HT1080 (cell line): ENCODE results near the gene AKAP5. TPM values are rescaled to one million over a fixed set of nuclear protein-coding genes. Genes with fewer than 3 reads are reported as not detected.

Source experiments
- DNase-seq: peaks from one replicate; pipeline ENCODE4 v3.0.0-alpha.2; 2015; ENCODE audit warnings: low read depth
- total RNA-seq: library from RNA; depleted of rRNA; stranded (reverse); fragments of >200 nt; shearing (Covaris generic); gene quantifications from 2 replicates; pipeline ENCODE4 v1.2.3, GENCODE V29; 2014

The AKAP5 gene
- total RNA-seq, 1 experiment from 2014 or later, result 1.1 TPM

- no peak for DNase-seq
These were observed 5.7 kb upstream of the AKAP5 start for GRCh38 chr14:64459405-64460136.

GRCh38 chr14:64461221-64461620 is 4.1 kb upstream of the AKAP5 start:
- no peak for DNase-seq

DNA sequence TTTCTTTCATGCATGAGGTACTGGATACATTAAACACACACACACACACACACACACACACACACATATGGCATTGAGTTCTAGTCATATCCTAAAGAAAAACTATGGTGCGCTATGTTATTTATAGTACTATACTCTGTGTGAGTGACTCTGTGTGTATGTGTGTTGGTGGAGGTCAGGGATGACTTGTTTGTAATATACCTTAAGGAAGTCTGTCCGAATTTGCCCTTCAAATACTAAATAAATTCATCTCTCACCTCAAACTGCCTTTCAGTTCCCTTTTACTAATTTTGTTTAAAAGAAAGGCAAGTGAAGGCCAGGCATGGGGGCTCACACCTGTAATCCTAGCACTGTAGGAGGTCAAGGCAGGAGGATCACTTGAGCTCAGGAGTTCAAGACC is 2.1 kb upstream of the AKAP5 start:
- DNase-seq, result no peak

GRCh38 chr14:64463873-64464272 is 1.4 kb upstream of the AKAP5 start:
- no peak for DNase-seq

DNA sequence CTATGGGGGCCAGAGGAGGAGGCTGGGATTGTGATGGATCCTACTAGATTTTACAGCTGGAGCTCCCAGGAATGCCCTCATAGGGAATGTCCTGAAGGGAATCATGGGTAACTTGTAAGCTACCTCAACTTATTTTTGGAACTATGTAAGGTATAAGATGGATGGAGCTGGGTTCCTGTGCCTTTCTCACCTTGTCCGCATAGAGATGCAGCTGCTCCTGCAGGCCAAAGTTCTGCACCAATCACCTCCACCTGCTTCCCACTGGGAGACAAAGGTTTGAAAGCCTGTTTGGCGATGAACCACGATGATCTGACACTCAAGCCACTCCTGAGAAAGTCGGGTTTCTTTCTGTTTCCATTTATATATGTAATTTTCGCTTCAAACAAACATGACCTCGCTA is 648 bp upstream of the AKAP5 start:
- DNase-seq, result no peak

GRCh38 chr14:64465831-64466554 is 694 bp downstream of the AKAP5 start:
- peak; percentile 26 for DNase-seq

DNA sequence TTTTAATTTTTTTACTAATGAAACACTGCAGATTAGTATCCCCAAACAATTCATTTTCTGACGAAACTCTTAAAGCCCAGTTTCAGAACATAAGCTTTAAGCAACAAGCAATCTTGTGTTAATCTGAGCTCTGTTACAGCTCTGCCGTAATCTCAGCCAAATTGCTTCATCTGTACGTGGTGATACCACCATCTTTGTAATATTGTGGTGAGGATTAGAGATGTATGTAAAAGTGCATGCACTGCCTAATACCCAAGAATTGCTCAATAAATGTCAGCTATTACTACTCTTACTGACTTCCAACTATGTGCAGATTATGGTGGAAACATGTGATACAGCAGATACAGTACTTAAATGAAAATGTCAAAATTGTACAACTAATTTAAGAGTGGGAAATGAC is 1.8 kb downstream of the AKAP5 start:
- no peak for DNase-seq

GRCh38 chr14:64467566-64467965 is 2.3 kb downstream of the AKAP5 start:
- no peak for DNase-seq

DNA sequence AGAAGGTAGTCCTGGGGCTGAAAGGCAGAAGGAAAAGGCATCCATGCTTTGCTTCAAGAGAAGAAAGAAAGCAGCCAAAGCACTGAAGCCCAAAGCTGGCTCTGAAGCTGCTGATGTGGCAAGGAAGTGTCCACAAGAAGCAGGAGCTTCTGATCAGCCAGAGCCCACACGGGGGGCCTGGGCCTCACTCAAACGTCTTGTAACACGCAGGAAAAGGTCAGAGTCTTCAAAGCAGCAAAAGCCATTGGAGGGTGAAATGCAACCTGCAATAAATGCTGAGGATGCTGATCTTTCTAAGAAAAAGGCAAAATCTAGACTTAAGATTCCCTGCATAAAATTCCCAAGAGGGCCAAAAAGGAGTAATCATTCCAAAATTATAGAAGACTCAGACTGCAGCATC is 3.2 kb downstream of the AKAP5 start:
- DNase-seq, result no peak

GRCh38 chr14:64474041-64474440 is 8.7 kb downstream of the AKAP5 start:
- no peak for DNase-seq

DNA sequence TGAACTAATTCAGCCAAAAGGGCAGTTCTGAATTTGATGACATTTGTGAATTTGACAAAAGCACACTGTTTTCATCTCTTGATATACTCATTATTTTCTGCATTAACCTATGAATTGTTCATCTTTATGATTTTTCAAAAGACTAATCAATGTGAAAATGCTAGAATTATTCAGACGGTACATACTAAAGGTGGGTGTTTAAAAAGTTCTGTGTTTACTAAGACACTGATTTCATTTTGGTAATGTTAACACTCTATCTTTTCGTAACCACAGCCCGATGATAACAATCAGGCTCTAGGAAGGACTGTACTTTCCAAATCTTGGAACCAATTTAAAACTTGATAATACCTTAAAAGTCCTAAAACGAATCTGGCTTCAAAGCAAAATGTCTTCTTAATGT is 9.4 kb downstream of the AKAP5 start:
- no peak for DNase-seq

GRCh38 chr14:64475585-64476273 is 10.4 kb downstream of the AKAP5 start:
- no peak for DNase-seq

DNA sequence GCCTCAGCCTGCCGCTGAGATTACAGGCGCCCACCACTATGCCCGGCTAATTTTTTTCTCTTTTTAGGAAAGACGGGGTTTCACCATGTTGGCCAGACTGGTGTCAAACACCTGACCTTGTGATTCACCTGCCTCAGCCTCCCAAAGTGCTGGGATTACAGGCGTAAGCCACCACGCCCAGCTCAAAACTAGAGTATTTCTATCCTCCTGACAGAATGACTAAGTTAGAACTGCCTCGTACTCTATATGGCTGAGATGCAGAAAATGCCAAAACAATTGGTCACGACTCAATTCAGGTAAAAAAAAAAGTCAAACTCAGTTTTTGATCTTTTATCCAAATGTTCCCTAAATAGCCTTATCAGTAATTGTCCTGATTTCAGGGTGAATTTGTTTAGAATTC is 11.1 kb downstream of the AKAP5 start:
- no peak for DNase-seq

- DNase-seq, result no peak
These were observed 13.4 kb downstream of the AKAP5 start for GRCh38 chr14:64478634-64479250.

DNA sequence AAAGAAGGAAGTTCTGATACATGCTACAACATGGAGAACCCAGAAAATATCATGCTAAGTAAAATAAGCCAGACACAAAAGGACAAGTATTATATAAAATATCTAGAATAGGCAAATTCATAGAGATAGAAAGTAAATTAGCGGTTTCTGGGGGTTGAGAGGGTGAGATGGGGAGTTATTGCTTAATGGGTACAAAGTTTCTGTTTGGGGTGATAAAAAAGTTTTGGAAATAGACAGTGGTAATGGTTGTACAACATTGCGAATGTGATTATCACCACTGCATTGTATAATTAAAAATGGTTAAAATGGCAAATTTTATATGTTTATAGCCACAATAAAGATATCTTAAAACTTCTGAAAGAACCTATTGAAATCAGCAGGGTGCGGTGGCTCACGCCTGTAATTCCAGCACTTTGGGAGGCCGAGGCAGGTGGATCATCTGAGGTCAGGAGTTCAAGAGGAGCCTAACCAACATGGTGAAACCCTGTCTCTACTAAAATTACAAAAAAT is 23.3 kb downstream of the AKAP5 start:
- no peak for DNase-seq

GRCh38 chr14:64491637-64492036 is 26.3 kb downstream of the AKAP5 start:
- DNase-seq, result no peak

- DNase-seq, result no peak
These were observed 28.2 kb downstream of the AKAP5 start for GRCh38 chr14:64493455-64493854.

- DNase-seq, result no peak
These were observed 30.0 kb downstream of the AKAP5 start for GRCh38 chr14:64495252-64495651.

DNA sequence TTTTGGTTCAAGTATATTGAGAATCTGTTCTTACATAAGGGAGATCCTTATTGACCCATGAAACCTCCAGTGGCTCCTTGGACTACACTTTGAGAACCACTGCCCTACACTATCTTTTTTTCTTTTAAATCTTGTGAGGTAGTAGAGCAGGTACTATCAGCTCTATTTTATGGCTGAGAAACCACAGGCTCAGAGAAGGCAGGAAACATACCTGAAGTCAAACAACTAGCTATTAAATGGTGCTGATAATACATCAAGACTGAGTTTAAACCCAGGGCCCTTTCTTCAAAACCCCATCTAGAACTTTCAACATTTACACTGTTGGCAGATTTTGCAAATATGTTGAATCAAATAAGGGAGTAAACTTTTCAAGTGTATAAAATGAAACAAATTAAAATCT is 31.5 kb downstream of the AKAP5 start:
- DNase-seq, result no peak

DNA sequence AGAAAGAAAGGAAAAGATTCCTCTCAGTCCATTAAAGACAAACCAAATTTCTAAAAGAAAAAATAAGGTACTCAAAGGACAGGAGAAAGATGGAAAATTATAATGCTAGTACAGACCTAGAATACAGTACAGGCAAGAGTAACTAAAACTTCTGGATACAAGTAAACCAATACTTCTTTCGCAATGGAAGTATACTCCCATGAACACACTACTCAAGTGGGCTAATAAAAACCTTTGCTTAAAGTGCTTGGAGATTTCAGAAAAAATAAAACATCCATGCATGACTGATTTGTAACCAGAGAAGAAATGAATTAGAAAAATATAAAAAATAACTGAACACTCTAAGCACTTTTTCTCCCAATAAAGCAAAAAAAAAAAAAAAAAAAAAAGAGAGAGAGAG is 34.8 kb downstream of the AKAP5 start:
- DNase-seq, result no peak

DNA sequence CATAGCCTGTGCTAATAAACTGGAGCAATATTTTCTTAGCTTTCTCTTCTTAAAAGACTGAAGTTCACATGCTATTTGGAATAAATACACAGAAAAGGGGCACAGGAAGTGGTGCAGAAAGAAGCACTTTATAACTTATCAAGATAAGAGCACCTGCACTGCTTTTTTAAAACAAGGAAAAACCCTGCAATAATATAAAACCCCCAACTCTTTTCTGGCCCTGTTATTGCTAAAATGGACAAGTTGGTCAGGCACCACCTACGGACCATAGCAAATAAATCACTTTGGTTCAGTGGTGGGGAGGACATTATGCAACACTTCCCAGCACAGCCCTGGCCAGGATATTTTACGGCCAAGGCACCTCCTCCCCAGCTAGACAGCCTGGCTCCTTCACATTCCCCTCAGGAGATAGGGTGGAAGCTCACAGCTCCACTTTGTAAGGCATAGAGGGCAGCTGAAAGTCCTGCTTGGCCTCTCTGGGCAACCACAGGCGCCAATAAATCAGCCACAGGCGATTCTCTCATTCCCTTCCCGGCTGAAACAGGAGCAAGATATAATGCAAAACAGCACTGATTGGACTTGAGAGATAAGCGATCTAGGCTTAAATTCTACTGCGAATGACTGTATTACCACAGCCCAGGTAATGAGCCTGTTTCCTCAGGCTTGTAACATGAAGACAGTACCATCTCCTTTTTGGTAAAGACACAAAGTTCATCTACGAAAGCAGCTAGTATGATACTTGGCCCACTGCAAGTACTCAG is 36.3 kb downstream of the AKAP5 start:
- peak; percentile 79 for DNase-seq
